GM18502 (cell line): ENCODE results near the gene LIPM.
A peak's percentile ranks its signal among the peaks of the same experiment; 100 is the strongest.

ENCODE experiments used
- ATAC-seq: cut with Tn5 transposase; IDR thresholded peaks from one replicate; pipeline ENCODE4 v1.9.1; 2021; ENCODE audit warnings: mild to moderate bottlenecking; ENCODE audit not compliant: unreplicated experiment, poor library complexity

Gene LIPM, protein sequence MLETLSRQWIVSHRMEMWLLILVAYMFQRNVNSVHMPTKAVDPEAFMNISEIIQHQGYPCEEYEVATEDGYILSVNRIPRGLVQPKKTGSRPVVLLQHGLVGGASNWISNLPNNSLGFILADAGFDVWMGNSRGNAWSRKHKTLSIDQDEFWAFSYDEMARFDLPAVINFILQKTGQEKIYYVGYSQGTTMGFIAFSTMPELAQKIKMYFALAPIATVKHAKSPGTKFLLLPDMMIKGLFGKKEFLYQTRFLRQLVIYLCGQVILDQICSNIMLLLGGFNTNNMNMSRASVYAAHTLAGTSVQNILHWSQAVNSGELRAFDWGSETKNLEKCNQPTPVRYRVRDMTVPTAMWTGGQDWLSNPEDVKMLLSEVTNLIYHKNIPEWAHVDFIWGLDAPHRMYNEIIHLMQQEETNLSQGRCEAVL

DNA sequence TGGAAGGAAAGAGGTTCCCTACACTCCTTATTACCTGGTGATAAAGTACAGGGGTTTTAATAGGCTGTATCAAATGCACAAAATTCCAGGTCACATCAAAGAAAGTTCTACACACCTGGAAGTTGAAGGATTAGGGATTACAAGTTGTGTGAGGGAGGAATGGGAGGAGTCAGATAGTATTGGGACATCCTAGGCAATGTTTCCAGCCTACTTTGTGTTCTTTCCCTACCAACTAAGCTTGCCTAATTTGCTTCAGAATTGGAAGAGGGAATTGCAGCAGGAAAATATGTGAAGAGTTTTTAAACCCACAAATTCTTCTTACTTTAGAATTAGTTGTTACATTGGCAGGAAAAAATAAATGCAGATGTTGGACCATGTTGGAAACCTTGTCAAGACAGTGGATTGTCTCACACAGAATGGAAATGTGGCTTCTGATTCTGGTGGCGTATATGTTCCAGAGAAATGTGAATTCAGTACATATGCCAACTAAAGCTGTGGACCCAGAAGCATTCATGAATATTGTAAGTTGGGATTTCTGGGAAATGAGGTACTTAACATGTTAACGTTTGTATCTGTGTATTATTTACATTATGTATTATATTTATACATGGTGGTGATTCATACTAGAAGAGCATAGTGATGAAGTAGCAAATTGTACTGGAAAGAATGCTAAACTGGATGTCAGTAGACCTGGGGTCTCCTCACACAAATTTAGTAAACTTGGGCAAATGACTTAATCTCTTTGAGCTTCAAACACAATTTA lies at the start of gene LIPM:
Gene LIPM, plus strand, starts transcription at position 208 of the 763 bp plus-strand sequence. Its CDS starts 167 bp downstream, at position 375.
- no peak for ATAC-seq

DNA sequence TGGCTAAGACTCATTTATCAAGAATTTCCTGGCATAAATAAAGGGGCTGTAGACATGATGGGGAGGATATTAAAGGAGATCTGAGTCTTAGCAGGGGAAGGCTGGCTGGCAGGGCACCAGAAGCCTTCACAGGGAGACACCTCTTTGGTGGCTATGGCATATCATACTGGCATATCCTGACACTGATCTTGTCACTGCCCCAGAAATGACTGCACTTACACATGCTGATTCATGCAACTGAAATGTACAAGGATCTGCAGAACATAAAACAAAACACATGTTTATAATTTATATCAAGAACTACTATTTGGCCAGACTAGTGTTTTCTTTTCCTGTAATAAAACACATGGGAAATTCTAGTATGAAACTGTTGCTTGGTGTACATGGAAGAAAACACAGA lies 48.2 kb upstream of the LIPM start:
- no peak for ATAC-seq

DNA sequence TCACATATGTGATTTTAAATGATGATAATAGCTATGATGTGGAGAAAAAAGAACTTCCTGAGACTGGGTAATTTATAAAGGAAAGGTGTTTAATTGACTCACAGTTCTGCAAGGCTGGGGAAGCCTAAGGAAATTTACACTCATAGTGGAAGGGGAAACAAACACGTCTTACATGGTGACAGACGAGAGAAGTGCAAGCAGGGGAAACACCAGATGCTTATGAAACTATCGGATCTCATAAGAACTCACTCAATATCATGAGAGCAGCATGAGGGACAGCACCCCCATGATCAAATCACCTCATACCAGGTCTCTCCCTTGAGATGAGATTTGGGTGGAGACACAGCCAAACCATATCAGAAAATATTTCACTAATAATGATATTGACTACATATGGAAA lies 46.8 kb upstream of the LIPM start:
- ATAC-seq: peak; percentile 62

DNA sequence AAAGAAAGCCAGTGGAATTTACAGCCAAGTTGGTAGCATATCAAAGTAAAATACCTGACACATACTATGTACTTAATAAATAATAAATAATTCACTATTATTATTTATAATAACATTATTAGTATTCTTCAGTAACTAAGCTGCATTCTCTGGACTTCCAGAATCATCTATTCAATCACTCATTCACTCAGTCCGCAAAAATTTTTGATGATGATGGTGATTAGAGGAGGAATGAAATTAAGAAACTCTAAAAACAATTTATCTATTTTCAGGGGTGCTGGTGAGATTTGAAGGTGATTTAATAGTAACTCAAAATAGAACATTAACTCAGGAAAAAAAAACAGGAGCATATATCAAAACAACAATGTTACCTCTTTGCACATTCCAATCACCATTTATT lies 45.9 kb upstream of the LIPM start:
- no peak for ATAC-seq

DNA sequence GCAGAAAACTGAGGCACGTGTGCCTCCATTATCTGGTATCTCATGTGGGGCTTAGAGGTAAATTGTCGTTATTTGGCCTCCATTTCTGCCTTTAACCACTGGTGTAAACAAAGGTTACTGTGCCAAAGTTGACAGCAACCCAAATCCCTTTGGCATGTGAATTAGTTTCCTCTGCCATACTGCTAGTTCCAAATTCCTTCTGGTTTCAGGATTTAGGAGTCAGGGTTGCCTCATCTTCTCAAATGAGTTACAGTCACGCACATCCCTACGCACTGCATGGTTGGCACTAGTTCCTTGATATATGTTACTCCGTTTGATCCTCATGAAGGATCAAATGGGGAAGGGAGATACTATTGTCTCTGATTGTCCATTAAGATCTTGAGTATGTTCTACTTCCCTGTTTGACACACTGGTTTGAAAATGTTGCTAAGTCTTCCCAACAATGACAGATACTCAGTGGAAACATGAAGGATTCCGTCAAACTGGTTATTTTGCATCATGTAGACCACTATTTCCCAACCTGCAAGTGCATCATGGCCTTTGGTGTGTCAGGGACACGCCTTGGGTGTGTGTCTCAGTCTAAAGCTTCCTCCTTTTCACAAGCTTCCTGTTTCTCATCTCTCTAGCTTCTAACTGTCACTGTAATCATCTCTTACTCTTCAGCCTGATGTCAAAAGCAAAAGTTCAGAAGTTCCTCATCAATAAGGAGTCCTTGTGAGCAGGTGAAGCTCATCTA lies 43.0 kb upstream of the LIPM start, which contains the start of gene LIPN:
Gene LIPN, plus strand, starts transcription at position 655 of the 736 bp plus-strand sequence. CDS start 1,386 bp downstream, outside the sequence.
- ATAC-seq: no peak

DNA sequence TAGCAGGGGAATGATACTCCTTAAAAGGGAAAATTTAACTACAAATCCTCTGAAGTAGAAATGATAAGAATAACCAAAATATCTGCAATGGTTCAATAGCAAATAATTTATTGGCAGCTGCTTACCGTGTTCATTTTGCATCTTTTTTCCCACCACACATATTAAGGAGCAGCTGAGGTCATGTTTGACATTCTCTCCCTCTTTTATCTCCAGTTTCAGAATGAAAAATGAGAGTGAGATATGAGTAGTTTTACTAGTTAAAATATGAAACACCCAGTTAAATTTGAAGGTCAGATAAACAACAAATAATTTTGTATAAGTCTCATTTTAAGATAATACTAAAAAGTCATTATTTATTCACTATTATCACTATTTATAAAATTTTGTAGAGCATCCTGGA lies 39.6 kb upstream of the LIPM start:
- no peak for ATAC-seq

DNA sequence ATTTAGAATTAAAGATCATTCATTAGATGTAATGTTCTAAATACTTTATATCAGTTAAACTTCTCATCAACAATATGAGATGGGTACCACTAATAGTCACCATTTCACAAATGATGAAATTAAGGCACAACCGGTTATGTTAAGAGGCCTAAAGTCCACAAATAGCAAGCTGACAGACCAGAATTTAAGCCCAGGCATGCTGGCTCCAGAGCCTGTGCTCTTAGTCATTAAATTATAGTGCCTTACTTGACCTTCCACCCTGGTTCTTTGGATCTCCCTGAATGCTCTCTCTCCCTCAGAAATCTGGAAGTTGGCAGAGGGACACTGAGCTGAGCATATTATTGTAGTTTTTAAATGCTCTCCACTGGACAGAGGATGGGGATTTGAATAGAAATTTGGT lies 39.1 kb upstream of the LIPM start:
- ATAC-seq: no peak

DNA sequence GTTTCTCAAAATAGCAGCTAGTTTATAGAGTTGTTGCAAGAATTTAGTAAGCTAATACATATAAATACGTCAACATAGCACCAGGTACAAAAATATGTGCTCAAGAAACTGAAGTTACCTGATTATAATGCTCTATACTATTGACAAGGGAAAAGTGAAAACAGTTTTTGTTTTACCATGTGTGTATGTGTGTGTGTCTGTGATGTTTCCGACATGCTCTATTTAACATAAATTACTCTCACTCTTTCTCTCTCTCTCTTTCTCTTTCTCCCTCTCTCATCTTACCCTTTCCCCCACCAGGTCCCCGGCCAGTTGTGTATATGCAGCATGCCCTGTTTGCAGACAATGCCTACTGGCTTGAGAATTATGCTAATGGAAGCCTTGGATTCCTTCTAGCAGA lies 38.4 kb upstream of the LIPM start:
- no peak for ATAC-seq

DNA sequence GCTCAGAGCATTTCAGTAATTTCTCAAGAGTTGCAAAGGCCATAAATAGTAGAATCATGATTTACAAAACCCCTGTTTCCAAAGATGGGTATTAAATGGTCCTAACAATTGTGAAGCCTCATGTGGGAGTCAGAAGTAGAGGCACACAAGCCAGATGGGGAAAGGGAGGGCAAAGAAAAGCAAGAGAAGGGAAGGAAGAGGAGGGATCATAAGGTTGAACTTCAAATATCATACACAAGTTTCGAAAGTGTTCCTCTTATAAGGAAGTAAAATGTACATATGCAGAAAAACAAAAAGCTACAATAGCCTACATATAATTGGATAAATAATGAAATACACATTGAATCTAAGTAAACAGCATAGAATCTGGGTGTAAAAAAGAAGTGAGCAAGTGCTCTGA lies 36.7 kb upstream of the LIPM start:
- no peak for ATAC-seq

DNA sequence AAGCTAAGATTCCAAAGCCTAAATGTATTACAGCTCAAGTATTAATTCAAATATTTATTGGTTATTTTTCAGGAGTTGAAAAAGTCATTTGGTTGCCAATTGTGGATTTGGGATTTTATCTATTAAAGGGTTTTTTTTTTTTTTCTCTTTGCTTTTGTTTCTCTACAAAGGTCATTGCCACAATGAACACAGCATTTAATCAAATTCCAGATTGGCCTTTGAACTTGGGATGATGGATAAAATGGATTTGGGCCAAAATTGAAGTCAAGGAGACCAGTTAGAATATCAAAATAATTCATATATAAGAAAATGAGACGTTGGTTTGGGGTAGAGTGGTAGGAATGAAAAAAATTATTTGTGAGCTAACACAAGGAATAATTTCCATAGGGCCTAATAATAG lies 33.1 kb upstream of the LIPM start:
- ATAC-seq: no peak

DNA sequence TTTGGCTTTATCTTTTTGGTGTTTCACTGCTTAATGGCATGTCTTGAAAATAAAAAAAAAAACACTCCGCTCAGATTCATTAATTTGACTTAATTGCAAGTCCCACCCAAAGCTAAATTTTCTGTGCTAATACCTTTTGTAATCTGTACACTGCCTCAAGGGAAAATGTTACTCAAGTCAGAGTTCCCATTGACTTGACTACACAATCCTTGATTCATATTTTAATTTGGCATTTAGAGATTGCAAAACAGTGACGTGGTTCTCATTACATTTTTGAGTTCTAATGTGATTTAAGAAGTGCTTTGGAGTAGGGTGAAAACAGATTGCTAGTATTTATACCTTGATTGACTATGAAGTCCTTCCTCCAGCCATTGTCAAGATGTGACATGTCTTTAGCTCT lies 21.3 kb upstream of the LIPM start:
- no peak for ATAC-seq

DNA sequence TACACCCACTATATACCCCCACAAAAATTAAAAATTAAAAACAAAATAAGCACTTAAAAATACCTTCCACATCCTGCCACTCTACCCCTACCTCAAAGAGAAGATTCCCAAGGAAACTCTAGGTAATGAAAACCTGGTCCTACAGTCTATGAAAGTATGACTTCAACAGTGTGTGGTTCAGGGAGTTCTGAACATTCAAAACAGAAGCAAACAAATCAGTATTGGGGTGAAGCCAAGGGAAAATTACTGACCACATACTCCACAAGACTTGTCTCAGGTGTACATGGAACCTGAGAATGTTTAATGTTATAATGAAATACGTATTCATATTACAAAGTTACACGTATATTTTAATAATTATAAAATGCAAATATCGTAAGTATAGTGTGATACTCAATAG lies 20.3 kb upstream of the LIPM start:
- ATAC-seq: no peak

DNA sequence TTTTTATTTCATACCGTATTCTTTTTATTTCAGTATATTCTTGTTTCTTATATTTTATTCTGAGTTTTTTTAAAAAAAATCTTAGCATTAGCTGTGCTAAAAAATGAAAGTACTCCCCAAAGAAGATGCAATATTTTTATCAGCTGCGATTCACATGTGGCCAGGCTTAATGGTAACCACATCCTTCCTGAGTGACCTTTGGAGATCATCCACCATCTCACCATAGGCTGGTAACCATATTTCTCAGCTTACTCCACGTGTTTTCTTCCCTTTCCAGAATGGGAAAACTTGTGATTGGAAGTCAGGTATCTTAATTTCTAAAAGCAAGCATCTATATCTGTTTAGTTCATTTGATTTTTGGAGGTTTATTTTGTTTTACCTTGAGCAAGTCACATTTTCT lies 18.8 kb upstream of the LIPM start:
- ATAC-seq: no peak

DNA sequence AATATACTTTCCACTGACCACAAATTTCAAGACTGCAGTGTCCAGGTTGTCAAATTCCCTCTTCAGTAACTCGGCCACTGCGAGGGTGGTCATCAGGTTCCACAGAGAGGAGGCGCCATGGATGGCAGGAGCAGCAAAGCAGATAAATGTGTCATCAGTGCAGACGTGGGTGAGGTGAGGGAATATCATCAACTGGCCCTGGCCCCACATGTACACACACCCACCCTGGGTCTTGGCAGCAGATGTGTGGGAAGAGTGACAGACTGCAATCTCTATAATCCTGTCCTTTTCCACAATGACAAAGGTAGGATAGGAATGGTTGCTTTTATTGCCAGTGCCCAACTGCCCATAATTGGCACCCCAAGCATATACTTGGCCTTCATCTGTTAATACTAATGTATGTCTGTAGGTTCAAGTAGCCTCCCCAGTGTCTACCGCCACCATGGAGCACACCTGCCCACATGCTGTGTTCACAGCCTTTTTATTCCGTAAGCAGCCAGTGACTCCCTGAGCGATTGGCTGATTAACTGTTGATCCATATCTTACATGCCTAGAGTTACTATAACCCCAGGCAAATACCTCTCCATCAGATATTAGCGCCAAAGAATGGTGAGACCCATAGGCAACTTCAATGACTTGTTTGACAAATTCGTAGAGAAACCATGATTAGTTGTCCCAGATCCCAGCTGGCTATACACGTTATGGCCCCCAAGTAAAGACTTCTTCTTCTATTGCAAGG lies 16.3 kb upstream of the LIPM start:
- no peak for ATAC-seq

DNA sequence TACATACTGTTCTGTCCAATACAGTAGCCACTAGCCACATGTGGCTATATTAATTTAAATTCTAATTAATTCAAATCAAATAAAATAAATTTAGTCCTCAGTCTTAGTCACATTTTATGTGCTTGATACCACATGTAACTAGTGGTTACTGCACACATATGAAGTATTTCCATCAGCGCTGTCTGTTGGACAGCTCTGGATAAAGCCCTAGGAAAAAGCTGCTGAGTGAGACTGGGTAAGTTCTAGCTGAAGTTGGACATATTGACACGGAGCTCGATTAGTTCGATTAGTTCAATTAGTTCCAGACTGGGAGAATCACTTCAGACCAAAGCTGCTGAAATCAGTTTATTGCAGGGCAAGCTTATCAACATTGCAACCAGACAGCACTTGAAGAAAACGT lies 15.1 kb upstream of the LIPM start:
- no peak for ATAC-seq

DNA sequence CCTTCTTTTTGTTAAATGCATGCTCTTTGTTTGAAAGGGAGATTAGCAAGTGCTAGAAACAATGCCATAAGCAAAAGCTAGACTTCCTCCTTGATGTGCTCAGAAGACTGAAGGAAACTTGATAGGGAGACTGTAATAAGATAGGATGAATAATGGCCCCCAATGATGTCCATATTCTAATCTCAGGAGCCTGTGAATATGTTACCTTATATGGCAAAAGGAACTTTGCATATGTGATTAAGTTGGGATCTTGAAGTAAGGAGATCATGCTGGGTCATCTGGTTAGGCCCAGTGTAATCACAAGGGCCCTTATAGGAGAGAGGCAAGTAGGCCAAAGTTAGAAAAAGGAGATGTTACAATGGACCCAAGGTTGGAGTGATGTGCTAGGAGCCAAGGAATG lies 13.6 kb upstream of the LIPM start:
- no peak for ATAC-seq

DNA sequence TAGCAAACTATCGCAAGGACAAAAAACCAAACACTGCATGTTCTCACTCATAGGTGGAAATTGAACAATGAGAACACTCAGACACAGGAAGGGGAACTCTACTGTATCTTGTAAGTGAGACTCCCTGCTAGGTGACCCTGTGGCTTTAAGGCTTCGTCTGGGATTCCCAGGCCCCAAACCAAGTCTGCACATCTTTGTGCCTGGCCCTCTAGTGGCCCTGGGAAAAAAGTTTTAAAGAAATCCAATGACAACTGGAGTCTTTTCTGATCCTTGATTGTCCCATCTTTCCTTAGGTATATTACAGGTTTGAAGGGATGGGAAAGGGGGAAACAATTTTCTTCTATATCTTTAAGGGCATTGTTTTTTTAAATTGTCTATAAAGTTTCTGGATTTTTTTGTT lies 10.6 kb upstream of the LIPM start:
- ATAC-seq: no peak

DNA sequence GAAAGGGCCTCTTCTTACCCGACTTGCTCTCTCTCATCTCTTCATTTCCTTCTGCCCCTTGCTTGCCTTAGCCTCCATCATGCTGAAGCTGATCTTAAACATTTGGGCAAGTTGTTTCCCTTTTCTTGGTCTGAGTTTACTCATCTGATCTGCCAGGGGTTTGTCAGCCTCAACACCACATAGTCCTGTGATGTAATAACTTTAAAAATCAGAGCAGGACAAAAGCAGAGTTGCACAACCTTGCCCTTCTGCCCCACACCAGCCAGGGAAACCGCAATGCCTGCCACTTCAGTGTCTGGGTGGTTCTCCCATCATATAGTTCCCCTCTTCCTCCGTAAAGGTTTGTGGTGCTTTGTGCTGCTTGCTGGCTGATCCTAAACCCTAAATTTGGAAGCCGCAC lies 9.9 kb upstream of the LIPM start:
- ATAC-seq: no peak

DNA sequence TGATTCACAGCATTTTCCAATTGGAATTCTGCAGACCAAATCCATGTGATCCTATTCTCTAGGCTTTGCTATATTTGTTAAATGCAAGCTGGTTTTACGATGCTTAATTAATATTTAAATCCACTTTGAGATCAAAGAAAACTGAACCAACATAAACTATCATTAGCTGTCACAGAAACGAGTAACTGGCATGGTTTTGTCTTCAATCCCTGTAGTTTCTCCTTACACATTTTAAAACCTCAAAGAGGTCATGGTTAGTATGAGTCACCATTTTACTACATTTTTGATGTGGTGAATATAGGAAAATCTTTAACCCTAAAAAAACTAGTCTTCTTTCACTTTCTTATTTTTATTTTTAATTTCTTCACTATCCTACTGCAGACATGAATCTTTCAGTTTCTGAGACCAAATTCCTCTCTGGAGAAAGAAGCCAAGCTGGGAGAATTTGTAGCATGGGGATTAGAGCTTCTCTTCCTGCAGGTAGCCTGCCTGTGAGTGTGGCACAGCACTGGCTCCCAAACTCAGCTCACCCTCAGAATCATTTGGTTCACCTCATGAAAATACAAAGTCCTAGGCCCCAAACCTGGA lies 8.7 kb upstream of the LIPM start:
- no peak for ATAC-seq

DNA sequence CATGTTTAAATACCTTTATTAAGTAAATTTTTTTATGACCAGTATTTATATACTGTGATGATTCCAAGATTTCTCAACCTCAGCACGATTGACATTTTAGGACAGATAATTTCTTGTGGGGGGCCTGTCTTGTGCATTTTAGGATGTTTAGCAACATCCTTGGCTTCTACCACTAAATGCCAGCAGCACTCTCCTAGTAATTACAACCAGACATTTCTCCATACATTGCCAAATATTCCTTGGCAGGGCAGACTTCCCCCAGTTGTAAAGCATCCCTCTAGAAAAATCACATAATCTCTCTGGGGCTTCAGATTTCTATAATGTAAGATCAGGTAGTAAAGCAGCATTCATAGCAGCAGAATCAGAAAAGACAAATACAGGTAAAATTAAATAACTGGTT lies 7.8 kb upstream of the LIPM start:
- ATAC-seq: no peak
